NCI-H128 (cell line): ENCODE results near the gene HIVEP2.

ENCODE experiments used
- DNase-seq: peaks from one replicate; lab custom pipeline; 2025; ENCODE audit not compliant: unreplicated experiment; lab: John Stamatoyannopoulos, UW

Gene HIVEP2

DNA sequence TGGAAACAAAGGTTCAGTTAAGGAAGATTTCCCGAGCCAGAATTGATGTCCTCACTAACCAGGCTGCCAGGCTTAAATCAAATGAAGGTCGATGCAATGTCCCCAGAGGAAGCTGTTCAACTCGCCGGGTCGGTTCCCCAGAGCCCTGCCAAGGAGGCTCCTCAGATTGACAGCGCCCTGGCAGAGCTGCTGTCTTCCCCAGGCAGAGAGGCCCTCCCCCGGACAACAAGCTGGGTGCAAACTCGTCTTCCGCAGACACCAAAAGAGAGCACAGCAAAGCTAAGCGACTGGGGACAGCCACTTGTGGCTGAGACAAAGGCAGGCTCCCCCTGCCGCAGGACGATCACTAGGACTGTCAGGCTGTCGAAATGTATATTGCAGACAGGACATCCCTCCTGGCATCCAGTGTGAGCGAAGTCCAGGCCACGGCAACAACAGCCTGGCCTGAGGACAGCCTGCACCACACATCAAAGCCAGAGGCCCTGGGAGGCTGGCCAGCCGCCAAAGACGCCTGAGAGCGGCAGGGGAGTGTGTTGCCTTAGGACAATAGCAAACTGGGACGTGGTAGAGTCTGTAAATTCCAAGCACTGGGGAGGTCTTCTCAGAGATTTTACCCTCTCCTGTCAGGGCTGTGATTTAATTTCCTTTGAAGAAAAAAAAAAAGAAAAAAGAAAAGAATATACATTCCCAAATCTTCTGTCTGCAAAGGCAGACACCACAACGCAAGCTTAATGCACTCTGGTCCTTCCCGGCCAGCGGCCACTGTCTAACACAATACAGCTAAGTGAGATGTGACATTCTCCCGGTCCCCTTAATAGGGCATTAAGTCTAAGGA lies 99.1 kb downstream of the HIVEP2 start:
- DNase-seq, result peak; percentile 13

DNA sequence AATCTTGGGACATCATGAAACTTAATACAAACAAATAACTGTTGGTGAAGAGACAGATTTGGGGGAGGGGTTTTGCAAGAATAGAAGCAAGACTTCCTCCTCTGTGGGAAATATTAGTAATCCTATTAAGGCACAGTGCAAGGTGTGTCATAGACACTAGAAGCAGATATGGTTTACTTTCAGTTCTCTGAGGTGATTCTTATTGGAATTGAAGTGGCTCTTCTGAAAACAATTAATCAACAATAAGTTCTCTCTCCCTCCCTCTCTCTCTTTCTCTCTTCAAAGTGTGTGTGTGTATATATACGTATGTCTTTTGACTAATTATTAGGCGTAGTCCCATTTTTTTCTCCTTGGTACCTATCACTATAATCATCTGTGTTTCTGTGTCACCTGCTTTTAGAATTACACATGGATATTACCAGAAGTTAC lies 99.8 kb downstream of the HIVEP2 start:
- no peak for DNase-seq

DNA sequence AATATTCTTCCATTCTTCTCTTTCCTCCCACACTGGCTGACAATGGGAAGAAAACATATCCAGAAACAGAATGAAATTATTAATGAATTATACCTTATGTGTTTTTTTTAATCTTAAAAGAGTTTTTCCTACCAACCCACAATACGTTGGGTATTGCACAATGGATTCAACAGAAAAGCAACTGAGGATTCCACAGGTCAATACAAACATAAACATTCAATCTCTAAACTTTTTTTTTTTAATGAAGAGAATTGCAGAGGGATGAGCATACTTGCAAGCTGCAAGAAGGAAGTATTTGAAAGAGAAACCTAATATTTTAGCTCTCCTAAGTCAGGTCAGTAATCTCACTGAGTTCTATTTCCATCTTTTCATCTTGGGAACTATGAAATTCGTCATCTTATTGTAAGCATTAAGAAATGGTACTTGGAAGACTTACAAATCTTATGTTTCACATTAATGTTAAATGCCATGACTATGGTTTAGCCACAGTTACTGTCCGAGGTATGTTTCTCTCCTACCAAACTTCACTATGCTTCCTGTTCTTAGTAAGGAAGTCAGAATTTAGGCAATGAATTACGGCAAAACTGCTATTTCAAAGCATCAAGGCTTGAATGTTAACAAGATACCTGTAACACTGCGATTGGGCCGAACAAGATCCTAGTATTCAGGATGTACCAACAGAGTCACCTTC lies 100.8 kb downstream of the HIVEP2 start:
- no peak for DNase-seq

DNA sequence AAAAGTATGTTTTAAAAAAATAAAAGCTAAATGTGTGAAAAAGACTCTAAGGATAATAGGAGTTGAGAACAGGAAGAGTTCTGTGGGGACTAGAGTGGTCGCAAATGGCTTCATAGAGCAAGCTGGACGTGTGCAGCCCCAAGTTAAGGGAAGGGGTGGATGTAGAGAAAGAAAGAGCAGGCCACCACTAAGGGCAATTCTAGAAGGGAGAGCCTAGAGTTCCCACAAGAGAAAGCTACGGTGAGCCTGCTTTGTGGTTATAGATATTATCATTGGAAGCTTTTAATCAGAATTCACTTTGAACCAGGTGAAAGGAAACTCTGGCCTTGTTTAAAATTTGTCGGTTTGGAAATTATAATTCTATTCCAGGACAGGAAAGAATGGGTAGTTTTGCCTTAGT lies 101.6 kb downstream of the HIVEP2 start:
- DNase-seq, result no peak

DNA sequence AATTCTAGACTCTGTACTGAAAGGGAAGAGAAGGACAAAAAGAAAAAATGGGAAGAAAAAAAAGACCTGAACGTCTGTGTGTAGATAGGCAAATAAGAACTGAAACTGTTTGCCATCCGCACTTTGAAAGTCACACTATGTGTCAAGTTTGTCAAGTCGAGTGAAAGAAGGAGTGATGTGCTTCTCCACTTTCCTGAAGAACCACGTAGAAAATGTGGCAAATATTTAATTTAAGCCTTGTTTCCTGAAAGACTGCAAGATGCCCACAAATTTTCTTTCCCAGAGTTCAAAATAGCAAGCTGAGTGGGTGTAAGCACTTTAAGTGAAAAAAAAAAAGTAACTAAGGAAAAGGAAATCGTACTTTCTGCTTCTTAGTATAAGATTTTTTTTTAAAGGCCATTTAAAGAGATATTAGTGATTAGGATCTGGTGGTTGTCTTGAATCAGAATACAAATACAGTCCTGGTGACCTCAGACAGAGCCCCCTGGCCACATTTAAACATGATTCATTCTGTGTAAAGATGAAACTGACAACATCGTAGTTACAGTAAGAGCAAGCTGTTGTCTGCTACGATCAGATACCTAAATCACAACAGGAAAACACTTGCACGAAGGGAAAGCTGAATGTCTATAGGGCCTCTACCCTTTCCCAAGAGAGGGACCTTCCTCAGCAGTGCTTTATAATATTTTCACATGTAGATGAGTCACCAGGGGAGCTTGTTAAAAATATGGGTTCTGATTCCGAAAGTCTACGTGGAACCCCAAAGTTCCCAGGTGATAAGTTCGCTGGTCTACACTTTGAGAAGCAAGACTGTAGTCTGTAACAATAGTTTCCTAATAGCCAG lies 102.3 kb downstream of the HIVEP2 start:
- no peak for DNase-seq

DNA sequence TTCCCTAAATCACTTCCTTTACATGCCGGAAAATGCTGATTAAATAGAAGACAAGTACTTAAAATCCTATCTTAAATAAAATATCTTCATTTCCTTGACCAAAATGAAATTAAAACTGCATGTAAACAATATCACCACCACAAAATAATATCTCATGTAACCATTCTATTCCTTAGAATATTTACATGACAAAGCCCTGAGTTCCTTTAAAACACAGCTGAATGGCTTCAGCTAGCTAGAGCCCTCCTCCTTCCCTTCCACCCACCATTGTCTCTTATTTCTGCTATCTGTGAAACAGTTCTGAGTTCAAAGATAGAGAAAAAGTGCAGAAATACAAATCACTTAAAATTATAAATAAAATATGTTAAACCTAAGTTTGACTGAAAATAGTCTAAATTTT lies 103.1 kb downstream of the HIVEP2 start:
- DNase-seq, result no peak

DNA sequence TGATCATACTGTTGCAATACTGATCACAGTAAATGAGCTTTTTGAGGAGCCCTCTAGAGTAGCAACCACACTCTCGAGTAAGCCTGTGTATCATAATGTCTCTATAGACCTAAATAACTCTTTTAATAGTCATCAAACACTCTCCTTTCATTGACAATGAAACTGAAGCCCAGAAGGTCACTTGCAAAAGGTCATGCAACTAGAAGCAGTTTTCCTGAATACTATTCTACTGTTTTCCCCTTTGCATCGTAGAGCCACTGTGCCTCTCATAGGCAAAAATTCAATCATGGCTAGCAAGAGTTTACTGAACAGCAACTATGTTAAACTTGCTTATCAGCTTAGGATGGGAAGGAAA lies 105.3 kb downstream of the HIVEP2 start:
- DNase-seq, result no peak

DNA sequence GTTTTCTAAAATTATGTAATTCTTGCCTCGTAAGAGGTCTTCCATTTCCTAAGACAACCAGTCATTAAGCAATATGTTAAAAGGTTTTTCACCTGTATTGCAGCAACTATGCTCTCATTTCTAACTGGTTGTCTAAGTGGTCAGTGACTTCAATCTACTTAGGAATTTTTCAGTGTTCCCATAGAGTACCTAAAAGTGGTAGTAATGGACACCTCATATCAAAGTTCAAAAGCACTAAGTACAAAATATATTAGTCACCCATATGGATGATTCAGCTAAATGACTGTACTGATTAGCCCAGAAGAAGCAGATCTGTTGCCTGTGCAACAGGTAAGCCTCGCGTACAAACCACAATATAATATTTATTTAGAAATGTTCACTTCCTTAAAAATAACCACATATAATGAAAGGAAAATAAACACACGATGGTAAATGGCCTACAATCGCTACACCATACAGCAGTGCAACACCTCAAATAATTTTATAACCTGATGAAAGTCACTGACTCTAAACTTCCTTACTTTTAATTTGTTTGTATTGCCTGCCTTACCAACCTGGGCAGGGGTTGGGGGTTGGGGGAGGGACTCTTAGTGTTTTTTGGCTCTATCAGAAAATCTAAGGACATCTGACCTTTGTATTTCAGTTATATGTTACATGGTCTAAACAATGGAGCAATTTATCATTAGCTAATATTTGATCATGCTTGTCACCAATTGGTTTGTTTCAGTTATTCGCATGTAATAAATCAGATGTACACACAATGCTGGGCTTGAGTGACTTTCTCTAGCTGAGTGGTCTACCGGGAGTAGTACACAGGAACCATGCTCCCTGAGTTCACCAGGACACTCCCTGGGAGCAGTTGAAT lies 105.9 kb downstream of the HIVEP2 start:
- DNase-seq, result no peak

DNA sequence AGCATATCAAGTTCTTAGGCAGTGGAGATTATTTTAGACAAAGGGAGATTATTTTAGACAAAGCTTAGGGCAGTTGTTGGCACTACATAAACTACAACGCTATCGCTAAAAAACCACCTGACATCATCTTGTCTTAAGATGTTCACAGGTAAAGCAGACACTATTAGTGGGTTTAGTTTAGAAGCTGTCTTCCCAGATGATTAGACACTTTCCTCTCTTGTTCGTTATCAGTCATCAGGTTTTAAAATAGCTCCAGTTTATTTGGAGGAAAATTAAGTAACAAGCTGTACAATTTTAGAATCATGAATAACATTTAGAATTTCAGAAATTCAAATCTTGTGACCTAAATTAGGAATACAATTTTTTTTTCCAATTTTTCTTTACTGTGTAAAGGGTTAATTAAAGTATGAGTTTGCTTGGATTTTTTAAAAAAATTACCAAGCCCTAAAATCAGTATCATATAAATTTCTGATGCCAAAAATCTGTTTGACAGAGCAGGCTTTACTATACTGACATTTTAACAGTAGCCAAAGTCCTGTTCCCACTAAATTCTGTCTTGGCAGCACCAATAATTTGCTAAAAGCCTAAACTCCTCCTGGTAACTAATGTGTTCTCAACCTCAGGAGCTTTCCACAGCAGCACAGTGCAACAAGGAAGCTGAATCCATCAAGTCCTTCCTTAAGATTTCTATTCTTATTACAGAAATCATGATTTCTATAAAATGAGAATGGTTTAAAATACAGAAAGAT lies 109.0 kb downstream of the HIVEP2 start:
- no peak for DNase-seq

DNA sequence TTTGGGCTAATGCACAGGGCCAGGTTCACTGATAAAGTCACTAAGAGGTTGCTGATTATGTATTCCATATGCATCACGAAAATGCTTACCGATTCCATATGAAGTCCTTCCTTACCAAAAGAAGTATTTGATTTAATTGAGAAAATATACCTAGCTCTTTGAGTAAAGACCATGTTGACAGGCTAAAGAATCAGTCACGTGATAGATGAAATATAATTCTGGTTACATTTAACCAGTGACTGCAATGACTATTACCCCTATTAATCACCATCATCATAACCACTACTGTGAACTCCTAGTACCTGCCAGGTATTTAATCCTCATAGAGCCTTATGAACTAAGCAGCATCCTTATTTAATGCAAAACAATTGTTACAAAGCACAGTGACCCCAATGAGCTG lies 110.1 kb downstream of the HIVEP2 start:
- DNase-seq, result no peak

DNA sequence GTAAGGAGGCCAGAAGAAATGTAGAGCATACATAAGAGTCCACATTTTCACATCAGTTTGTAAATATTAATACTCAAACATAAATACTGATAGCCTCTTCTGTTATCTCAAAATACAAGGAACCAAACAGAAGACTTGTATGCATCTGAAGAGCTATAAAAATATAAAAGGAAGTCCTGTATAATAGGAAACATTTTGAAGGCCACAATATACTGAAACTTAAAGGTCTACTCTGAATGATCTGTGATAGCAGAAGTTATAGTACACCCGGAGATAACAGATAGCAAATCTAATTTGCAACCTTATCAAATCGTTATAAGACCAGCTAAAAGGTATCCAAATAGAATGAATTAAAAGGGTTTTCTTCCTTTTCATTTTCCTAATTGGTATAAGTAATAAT lies 111.2 kb downstream of the HIVEP2 start:
- no peak for DNase-seq

DNA sequence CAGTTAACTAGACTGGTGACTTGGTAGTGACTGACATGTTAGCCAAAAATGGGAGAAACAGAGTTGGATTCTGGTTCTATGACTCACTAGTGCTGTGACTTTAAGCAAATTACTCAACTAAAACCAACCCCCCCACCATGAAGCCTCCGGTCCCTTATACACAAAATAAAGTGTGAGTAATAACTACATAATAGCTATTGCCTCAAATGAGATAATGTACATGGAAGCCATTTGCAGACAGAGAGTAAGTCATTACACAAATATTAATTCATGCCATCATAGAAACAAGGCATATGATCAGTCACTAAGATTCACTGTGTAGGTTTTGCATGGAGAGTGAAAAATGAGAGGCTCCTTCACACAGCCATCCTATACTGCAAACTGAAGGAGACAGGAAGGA lies 111.9 kb downstream of the HIVEP2 start:
- no peak for DNase-seq

DNA sequence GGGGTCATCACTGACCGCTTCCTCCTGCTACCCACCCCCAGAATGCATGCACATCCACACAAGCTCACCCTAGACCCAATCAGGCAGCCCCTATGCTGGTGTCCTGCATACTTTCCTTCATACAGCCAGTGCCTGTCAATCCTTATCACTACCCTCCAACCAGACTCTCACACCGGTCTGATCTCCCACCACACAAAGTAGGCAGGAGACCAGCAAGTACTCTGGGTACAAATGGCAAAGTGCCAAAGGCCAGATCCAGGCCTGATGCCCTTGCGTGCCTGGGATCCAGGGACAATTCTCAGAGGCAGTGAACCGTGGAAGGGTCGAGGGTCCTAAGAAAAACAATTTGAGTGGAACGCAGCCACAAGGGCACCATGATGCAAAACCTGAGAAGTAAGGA lies 114.2 kb downstream of the HIVEP2 start:
- no peak for DNase-seq

DNA sequence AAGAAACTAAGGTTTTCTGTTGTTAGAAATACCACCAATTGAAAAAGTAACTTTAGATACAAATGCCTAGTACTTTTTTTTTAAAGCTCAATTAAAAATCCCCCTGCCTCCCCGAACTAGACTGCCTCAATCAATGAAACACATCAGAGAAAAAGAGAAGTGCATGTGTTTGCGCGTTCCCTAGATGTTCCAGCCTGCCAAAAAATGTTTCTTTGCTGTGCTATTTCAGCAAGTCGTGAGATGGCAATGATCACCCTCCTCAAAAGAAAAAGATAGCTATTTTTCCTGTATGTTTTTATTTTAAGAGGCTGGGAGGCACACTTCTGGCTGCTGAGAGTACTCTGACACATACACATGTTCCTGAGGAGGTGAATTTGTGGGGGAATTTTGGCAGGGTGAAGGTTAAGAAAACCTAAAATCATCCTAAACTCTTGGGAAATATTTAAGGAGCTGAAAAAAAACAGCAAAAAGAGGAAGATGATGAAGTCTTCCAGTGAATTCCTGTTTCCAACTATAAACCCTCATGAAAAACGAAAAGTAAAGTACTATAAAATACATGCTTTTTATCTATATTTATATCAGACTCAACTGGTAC lies 114.8 kb downstream of the HIVEP2 start:
- DNase-seq, result no peak

DNA sequence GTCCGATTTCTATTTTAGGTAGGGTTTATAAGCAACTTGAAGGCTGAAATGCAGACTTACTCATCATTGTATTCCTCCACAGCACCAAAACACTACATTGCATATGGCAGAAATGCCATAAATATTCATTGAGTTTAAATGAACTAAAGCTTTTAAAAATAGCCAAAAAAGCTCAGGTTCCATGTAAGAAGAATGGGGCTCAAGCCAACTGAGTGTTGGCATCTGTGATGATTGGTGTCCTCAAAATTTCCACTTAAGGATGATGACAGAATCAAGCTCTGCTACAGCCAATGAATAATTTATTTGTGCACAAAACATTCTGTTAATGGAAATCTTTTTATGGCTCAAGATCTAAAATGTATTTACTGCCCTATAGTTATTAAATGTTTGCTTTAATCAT lies 115.4 kb downstream of the HIVEP2 start:
- DNase-seq, result no peak

DNA sequence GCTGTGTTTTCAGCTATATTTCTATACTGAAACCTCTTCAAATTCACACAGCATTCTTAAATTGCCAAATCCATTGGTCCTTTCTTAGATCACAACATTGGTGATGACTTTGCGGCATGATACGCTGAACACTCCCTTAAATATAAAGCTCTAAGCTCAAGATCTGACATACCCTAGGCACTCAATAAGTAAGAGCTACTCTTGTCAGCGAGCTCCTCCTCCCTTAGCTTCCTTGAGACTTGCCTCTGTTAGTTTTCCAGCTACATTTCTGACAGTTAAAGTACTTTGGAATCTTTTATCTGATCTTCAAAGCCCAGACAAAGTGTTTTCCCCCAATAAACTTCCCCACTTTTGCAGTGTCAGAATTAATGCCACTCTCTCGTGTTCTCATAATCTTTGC lies 117.0 kb downstream of the HIVEP2 start:
- no peak for DNase-seq

DNA sequence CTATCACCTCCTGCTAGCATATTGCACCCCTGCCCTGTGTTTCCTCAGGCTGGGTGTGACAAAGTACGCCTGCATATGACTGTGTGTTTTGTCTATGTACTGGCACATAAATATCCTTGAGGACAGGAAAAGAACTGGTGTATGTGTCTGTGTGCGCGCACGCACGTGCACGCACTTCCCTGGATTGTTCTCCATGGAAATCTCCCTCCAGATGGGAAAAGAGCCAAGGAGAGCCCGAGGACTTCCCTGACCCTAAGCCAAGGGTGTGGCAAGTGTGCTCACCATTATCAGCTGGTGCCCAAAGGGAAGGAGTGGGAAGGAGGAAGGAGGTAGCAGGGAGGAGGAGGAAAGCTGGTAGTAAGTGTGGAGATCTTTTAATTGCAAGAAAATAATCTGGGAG lies 117.6 kb downstream of the HIVEP2 start:
- DNase-seq, result no peak

DNA sequence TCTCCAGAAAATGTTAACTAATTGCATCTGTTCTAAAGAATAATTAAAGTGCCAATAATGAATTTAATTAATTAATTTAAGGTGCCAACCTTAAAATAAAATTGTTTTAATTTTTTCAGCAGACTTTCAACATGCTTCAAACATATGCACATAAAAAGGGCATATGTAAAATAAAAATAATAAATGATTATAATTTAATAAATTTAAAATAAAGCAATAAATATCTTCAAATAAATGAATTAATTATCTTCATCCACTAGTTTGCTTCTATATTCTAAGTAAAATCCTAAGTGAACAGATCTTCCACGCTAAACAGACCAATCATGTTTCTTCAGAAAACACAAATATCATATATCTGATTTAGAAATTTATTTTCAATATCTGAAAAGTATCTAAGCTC lies 119.2 kb downstream of the HIVEP2 start:
- DNase-seq, result no peak

DNA sequence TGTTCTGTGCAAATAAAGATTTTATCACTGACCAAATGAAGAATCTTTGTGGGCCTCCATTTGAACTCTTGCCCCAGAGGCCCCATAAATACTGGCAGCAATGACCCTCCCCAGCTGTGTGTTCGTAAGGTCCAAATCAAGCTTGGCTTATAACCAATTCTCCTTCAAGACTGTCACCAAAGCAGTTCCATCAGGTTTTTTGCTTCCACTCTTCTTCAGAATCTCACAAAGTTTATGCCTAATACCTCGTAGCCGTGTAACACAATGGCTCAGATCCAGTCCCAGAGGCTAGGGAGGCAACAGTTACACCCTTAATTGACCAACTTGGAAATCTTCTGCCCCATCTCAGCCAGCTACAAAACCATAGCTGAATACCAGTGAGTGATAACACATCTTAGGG lies 120.5 kb downstream of the HIVEP2 start:
- no peak for DNase-seq
